Measurements from ENCODE around the gene SLC39A11.

SLC39A11 gene

DNA sequence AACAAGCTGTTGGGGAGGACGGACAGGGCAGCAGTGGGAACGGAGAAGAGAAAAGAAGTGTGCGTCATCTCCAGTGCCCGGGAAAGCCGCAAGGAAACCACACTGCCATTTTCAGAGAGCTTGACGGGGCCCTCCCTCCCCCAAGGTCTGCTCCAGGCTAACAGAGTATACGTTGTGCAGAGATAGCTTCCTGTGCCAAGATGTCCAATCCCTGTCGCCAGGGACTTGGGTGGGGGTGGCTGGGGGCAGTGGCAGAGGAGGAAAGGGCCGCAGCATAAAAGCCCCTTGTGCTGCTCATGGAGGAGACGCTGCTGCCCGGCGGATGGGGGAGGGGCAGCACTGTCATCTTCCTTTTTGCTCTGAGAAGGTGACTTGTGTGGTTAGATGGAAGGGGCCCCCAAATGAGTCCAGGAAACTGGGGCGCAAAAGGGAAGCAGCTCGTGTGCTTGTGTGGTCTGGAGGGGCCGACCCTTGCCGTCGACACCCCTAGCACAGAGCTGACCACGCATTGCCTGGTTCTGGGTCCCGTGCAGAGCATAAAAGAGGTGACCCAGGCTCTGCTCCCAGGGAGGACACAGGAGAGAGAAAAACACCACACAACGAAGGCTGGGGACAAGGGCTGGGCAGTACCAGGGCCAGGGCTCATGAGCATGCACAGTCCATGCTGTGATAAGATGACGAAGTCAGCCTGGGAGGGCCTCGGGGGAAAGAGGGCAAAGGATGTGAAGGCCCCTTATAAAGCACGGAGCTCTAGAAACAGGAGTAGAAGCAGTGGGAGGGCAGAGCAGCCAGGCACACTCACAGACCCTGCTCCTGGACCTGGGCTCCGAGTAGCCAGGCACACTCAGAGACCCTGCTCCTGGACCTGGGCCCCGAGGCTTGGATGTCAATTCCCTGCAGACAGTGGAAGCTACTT, 372.7 kb downstream of the SLC39A11 start:
- DNase-seq (ENCODE audit: low read depth, low spot score), result peak; percentile 92
- in situ Hi-C loops (cut with HindIII; ENCODE audit: low sequenced_read_pairs), result no loop called here
- TF ChIP-seq, protein P1, sequence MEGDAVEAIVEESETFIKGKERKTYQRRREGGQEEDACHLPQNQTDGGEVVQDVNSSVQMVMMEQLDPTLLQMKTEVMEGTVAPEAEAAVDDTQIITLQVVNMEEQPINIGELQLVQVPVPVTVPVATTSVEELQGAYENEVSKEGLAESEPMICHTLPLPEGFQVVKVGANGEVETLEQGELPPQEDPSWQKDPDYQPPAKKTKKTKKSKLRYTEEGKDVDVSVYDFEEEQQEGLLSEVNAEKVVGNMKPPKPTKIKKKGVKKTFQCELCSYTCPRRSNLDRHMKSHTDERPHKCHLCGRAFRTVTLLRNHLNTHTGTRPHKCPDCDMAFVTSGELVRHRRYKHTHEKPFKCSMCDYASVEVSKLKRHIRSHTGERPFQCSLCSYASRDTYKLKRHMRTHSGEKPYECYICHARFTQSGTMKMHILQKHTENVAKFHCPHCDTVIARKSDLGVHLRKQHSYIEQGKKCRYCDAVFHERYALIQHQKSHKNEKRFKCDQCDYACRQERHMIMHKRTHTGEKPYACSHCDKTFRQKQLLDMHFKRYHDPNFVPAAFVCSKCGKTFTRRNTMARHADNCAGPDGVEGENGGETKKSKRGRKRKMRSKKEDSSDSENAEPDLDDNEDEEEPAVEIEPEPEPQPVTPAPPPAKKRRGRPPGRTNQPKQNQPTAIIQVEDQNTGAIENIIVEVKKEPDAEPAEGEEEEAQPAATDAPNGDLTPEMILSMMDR (IDR thresholded peaks at IDR 0.05; ENCODE audit: low read depth, low read length), result no peak
- H3K4me3 ChIP-seq (ENCODE audit: low read depth, low read length), result no peak overlapping the region

DNA sequence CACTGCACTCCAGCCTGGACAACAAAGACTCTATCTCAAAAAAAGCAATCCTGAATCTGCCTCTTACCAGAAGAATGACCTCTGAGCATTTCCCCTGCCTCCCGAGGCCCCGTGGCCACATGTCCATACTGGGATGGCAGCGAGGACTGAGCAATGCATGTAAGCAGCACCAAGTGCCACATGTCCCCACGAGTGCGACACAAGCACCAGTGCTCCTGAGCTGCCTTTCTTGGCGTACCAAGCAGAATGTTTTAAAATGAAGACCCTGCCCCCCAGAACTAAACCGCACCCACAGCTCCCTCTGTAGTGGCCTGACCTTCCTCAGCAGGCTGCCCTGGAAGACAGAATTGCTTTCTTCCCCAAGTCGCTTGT, 373.3 kb downstream of the SLC39A11 start:
- in situ Hi-C loops (cut with HindIII; ENCODE audit: low sequenced_read_pairs), result no loop called here
- TF ChIP-seq, protein P1 (IDR thresholded peaks at IDR 0.05; ENCODE audit: low read depth, low read length), result no peak
- no peak overlapping the region for H3K4me3 ChIP-seq (ENCODE audit: low read depth, low read length)
- no peak for DNase-seq (ENCODE audit: low read depth, low spot score)

- TF ChIP-seq, protein P1 (IDR thresholded peaks at IDR 0.05; ENCODE audit: low read depth, low read length), result no peak
- DNase-seq (ENCODE audit: low read depth, low spot score), result no peak
- in situ Hi-C loops (cut with HindIII; ENCODE audit: low sequenced_read_pairs), result no loop called here
- no peak overlapping the region for H3K4me3 ChIP-seq (ENCODE audit: low read depth, low read length)
These were observed 374.8 kb downstream of the SLC39A11 start for GRCh38 chr17:72717676-72718075.

GRCh38 chr17:72717276-72717675, 375.2 kb downstream of the SLC39A11 start:
- in situ Hi-C loops (cut with HindIII; ENCODE audit: low sequenced_read_pairs), result no loop called here
- DNase-seq (ENCODE audit: low read depth, low spot score), result no peak
- TF ChIP-seq, protein P1 (IDR thresholded peaks at IDR 0.05; ENCODE audit: low read depth, low read length), result no peak

DNA sequence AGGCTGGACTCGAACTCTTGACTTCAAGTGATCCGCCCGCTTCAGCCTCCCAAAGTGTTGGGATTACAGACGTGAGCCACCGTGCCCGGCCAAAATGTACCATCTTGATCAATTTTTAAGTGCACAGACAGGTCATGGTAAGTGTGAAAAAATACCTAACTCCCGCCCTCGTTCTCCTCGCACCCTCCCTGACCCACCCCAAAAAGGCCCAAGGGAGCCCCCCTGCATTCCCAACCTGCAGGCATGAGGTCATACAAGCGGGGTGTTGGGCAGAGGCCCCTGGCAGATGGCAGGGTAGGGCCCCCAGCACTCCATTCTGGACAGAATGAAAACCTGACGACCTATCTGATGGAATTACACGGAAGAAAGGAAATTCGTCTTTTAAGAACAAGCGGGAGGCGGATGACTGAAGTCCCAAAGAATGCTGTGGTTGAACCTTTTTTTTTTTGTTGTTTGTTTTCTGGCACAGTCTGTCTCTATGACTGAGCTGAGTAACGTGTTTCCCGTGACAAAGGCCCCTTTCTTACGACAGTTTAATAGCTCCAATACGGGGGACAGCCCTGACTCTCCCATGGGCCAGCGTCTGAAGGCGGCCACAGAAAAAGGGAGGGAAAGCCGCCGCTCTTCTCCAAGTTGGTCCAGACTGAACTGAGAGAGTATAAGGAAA, 376.4 kb downstream of the SLC39A11 start:
- H3K4me3 ChIP-seq (ENCODE audit: low read depth, low read length), result no peak overlapping the region
- TF ChIP-seq, protein P1 (IDR thresholded peaks at IDR 0.05; ENCODE audit: low read depth, low read length), result no peak
- DNase-seq (ENCODE audit: low read depth, low spot score), result peak; percentile 98
- in situ Hi-C loops (cut with HindIII; ENCODE audit: low sequenced_read_pairs), result no loop called here

More at GRCh38 chr17:72717276-72717675, 375.2 kb downstream of the SLC39A11 start:
- H3K4me3 ChIP-seq (ENCODE audit: low read depth, low read length), result no peak overlapping the region

GRCh38 chr17:72714357-72714966, 378.0 kb downstream of the SLC39A11 start:
- DNase-seq (ENCODE audit: low read depth, low spot score), result no peak
- no peak overlapping the region for H3K4me3 ChIP-seq (ENCODE audit: low read depth, low read length)
- TF ChIP-seq, protein P1 (IDR thresholded peaks at IDR 0.05; ENCODE audit: low read depth, low read length), result no peak
- in situ Hi-C loops (cut with HindIII; ENCODE audit: low sequenced_read_pairs), result no loop called here

Data from astrocyte of the spinal cord (primary cell).